Uterus (tissue), 4 donors: ENCODE data around the gene KCNK6. TPM values are rescaled to one million over a fixed set of nuclear protein-coding genes. Genes with fewer than 3 reads are reported as not detected.
A peak's percentile ranks its signal among the peaks of the same experiment; 100 is the strongest.

ENCODE experiments used
- DNase-seq, 2 donors: peaks; one replicate each; pipeline ENCODE4 v3.0.0-alpha.2; 2019 to 2020
- H3K27ac ChIP-seq, 2 donors: fragments of 200-600 bp; sonication (generic); 1 replicate in 1 of 2; 2 replicates in 1 of 2; pipeline ENCODE4 v1.5.1; 2016 to 2018
- H3K27me3 ChIP-seq, 2 donors: fragments of 200-600 bp; sonication (generic); one replicate each; pipeline ENCODE4 v1.5.1; 2018 to 2019; ENCODE audit warnings: control low read depth in 1 of 2
- H3K36me3 ChIP-seq, 2 donors: fragments of 200-600 bp; sonication (generic); one replicate each; pipeline ENCODE4 v1.5.1; 2019; ENCODE audit warnings: control low read depth in 1 of 2
- H3K4me1 ChIP-seq, 2 donors: fragments of 200-600 bp; sonication (generic); one replicate each; pipeline ENCODE4 v1.5.1; 2018 to 2019; ENCODE audit warnings: control low read depth in 1 of 2
- H3K4me3 ChIP-seq, 2 donors: fragments of 200-600 bp; sonication (generic); 1 replicate in 1 of 2; 2 replicates in 1 of 2; pipeline ENCODE4 v1.5.1; 2018 to 2019; ENCODE audit warnings: mild to moderate bottlenecking in 1 of 2
- H3K9me3 ChIP-seq, 2 donors: fragments of 200-600 bp; sonication (generic); one replicate each; pipeline ENCODE4 v1.5.1; 2019; ENCODE audit warnings: control low read depth in 1 of 2
- CTCF ChIP-seq, 4 experiments: fragments of 200-600 bp in 2 of 4; fragments of 450-650 bp in 2 of 4; sonication (generic) in 2 of 4; IDR thresholded peaks; one replicate each; pipeline ENCODE4 v1.5.1; 2016 to 2019; ENCODE audit warnings: antibody characterized with exemption in 4 of 4, mild to moderate bottlenecking in 2 of 4, moderate library complexity in 1 of 4
- POLR2A ChIP-seq, 2 donors: fragments of 450-650 bp; IDR thresholded peaks; one replicate each; pipeline ENCODE4 v1.6.1; 2016; ENCODE audit warnings: antibody characterized with exemption in 2 of 2, mild to moderate bottlenecking in 1 of 2, moderate library complexity in 1 of 2
- intact Hi-C: fragments of 100-400 bp; cut with DNase I; formaldehyde crosslinking; loops from one replicate; pipeline ENCODE4 v1.15.1; 2023; ENCODE audit warnings: low total_unique reads
- total RNA-seq, 4 donors: library from RNA; depleted of rRNA in 3 of 4; stranded (reverse); fragments of >200 nt in 3 of 4; gene quantifications; one replicate each; pipeline versions ENCODE4 v1.1.0 to v1.2.4, GENCODE V29; 2014 to 2023
- donor health status: DM: yes; HTN: yes; CAD: no.

KCNK6 gene
- total RNA-seq, 4 donors from 2014 or later = 0.59 to 60.6 (median 4.3) TPM

GRCh38 chr19:38375098-38375493, 55.5 kb downstream of the KCNK6 start:
- no peaks in the 10 kb centered on the region for H3K9me3 ChIP-seq
- DNase-seq = no peak
- intact Hi-C loops = no loop called here
- TF ChIP-seq POLR2A (IDR thresholded peaks at IDR 0.05) (no peak), CTCF (IDR thresholded peaks at IDR 0.05) (no peak)
- H3K4me1 ChIP-seq = peaks cover 3 to 15% of the 10 kb centered on the region in 2 donors
- H3K27ac ChIP-seq = peak overlapping the region; percentile 90
- H3K27me3 ChIP-seq = no peaks in the 10 kb centered on the region
- peak overlapping the region; percentile 85 to 93 for H3K4me3 ChIP-seq
- no peaks in the 10 kb centered on the region for H3K36me3 ChIP-seq

GRCh38 chr19:38375748-38376147, 56.1 kb downstream of the KCNK6 start:
- intact Hi-C loops = no loop called here
- Histone ChIP-seq H3K36me3 (no peaks in the 10 kb centered on the region), H3K9me3 (no peaks in the 10 kb centered on the region), H3K4me1 (peaks cover 3 to 15% of the 10 kb centered on the region in 2 donors), H3K27me3 (no peaks in the 10 kb centered on the region), H3K4me3 (peak overlapping the region; percentile 85 to 93), H3K27ac (no peak overlapping the region)
- TF ChIP-seq CTCF (IDR thresholded peaks at IDR 0.05) = no peak
- TF ChIP-seq POLR2A (IDR thresholded peaks at IDR 0.05) = no peak
- no peak for DNase-seq

GRCh38 chr19:38376576-38376975, 56.9 kb downstream of the KCNK6 start:
- H3K9me3 ChIP-seq = no peaks in the 10 kb centered on the region
- intact Hi-C loops = no loop called here
- TF ChIP-seq POLR2A (IDR thresholded peaks at IDR 0.05) = no peak
- no peak for TF ChIP-seq CTCF (IDR thresholded peaks at IDR 0.05)
- H3K27ac ChIP-seq = no peak overlapping the region
- DNase-seq = no peak
- no peaks in the 10 kb centered on the region for H3K36me3 ChIP-seq
- H3K27me3 ChIP-seq = no peaks in the 10 kb centered on the region
- H3K4me1 ChIP-seq = peaks cover 3 to 15% of the 10 kb centered on the region in 2 donors
- no peak overlapping the region for H3K4me3 ChIP-seq

GRCh38 chr19:38377052-38377451, 57.4 kb downstream of the KCNK6 start:
- DNase-seq = no peak
- no peak overlapping the region for H3K4me3 ChIP-seq
- peaks cover 3 to 15% of the 10 kb centered on the region in 2 donors for H3K4me1 ChIP-seq
- no peak overlapping the region for H3K27ac ChIP-seq
- H3K27me3 ChIP-seq = no peaks in the 10 kb centered on the region
- no peak for TF ChIP-seq CTCF (IDR thresholded peaks at IDR 0.05)
- H3K36me3 ChIP-seq = no peaks in the 10 kb centered on the region
- H3K9me3 ChIP-seq = no peaks in the 10 kb centered on the region
- intact Hi-C loops = no loop called here

- Histone ChIP-seq H3K9me3 (no peaks in the 10 kb centered on the region), H3K36me3 (no peaks in the 10 kb centered on the region), H3K4me3 (no peak overlapping the region), H3K4me1 (peaks cover 3 to 15% of the 10 kb centered on the region in 2 donors), H3K27me3 (no peaks in the 10 kb centered on the region), H3K27ac (no peak overlapping the region)
- intact Hi-C loops = no loop called here
- no peak for TF ChIP-seq CTCF (IDR thresholded peaks at IDR 0.05)
- TF ChIP-seq POLR2A (IDR thresholded peaks at IDR 0.05) = no peak
- DNase-seq = no peak
Observed at GRCh38 chr19:38378866-38379265, 59.2 kb downstream of the KCNK6 start.
